Fibroblast of mammary gland (primary cell): ENCODE data around the gene PTRH1.
A peak's percentile ranks its signal among the peaks of the same experiment; 100 is the strongest.

Source experiments
- DNase-seq: peaks from one replicate; pipeline ENCODE4 v3.0.0-alpha.2; 2010; ENCODE audit warnings: low read depth
- H3K4me3 ChIP-seq: 2 replicates; pipeline ENCODE4 v1.5.1; 2011; ENCODE audit warnings: low read depth, mild to moderate bottlenecking, low read length, moderate library complexity; ENCODE audit not compliant: control insufficient read depth
- CTCF ChIP-seq: conservative IDR thresholded peaks from 2 replicates; pipeline ENCODE4 v1.5.1; 2011; ENCODE audit warnings: low read depth, low read length, inconsistent platforms; ENCODE audit not compliant: control insufficient read depth, insufficient read depth

The PTRH1 gene

DNA sequence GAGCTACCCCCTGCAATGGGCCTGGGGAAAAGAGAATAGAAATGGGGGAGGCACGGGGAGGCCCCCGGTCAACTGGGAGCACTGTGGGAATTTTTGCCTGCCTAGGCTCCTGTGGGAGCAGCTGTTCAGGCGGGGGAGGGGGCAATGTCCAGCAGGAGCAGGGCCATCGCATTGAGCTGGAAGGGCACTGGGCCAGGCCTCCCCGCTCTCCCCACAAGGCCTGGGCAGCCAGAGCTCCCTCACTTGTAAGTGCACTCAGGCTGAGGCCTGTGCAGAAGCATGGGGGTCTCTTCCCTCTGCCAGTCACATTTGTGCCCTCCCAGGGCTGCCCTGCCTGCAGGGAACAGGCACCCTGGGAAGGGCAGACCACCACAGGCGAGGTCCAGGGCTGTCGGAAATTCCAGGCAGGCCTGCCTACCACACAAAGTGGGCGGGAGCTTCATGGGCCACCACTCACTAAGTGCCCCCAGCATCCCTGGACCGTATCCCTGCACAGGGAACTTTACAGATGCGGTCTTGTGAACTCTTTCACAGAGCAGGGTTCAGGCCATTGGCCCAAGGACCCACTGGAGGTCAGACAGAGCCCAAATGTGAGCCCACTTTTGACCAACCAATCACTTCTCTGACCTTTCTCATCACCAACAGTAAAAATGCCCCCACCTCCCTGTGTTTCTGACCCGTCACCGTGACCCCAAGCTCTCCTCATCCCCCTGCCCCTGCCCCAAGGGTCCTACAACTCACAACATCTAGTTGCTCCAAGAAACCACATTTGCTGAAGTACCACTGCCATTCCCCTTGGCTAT, 9.7 kb downstream of the PTRH1 start:
- no peak overlapping the region for H3K4me3 ChIP-seq
- no peak for DNase-seq
- TF ChIP-seq CTCF: no peak

GRCh38 chr9:127703289-127703946, 12.0 kb downstream of the PTRH1 start:
- DNase-seq: no peak
- no peak for TF ChIP-seq CTCF
- no peak overlapping the region for H3K4me3 ChIP-seq

DNA sequence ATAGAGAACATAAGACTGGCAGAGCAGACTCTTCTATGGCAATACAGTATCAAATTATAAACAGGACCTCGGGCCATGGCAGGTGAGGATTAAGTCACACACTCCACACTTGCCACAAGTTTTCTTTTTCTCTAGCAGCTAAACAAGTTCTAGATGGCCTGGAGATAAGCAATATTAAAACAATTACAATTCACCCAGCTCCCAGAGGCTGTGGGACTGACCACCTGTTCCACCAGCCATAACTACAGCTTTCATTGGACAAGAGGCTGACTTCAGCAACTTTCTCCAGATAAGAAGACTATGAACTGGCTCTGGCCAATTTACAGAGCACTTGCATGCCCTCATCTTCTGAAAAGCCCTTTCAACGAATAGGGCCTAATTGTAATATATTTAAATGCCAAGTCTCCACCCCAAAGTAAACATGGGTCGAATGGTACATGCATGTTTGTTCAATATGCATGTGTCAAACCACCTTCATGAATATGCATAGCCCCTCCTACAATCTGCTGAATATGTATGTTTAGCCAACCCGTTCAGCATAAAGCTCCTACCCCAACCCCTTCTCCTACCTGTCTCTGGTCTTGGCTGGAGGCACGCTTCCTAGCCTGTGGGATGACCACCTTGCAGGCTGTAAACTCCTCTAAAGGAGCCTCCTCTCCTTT, 14.7 kb downstream of the PTRH1 start:
- DNase-seq: no peak
- no peak for TF ChIP-seq CTCF

GRCh38 chr9:127700140-127700539, 15.3 kb downstream of the PTRH1 start:
- TF ChIP-seq CTCF: no peak
- DNase-seq: no peak
- no peak overlapping the region for H3K4me3 ChIP-seq

More for the DNA sequence above, 14.7 kb downstream of the PTRH1 start:
- no peak overlapping the region for H3K4me3 ChIP-seq

DNA sequence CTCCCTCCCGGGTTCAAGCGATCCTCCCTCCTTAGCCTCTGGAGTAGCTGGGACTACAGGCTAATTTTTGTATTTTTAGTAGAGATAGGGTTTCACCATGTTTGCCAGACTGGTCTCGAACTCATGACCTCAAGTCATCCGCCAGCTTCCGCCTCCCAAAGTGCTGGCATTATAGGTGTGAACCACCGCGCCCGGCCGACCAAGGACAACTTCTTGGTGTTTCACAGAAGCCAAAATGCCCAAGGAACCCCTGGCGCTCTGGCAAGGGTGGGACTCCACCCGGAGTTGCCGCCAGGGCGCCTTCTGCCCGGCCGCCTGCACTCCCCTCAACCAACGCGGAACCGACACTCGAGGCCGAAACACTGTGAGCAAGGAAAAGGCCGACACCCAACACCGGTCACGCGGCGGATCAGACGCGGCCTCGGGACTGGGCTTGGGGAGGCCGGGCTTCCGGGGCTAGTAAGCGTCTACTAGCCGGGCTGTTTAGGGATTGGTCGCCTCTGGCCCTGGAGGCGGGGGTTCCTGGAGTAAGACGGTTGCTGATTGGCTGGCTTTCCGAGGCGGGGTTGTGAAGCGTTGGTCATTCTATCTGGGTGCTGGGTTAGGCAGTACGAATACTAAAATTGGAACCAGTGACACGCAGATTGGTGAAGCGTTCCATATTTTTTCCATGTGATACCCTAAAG, 16.3 kb downstream of the PTRH1 start:
- peak overlapping the region; percentile 27 for H3K4me3 ChIP-seq
- no peak for TF ChIP-seq CTCF
- DNase-seq: peak; percentile 98

DNA sequence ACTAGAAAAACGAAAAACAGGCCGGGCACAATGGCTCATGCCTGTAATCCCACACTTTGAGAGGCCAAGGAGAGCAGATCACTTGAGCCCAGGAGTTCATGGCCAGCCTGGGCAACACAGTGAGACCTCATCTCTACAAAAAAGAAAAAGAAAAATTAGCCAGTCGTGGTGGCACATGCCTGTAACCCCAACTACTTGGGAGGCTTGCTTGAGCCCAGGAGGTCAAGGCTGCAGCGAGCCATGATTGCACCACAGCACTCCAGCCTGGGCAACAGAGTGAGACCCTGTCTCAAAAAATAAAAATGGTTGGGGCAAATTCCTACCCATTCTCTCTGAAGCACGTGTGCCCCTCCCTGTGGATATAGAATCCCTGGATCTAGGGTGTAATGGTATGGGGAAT, 17.1 kb downstream of the PTRH1 start:
- TF ChIP-seq CTCF: no peak
- no peak overlapping the region for H3K4me3 ChIP-seq
- DNase-seq: no peak
